Measurements from ENCODE around the gene RAP1GAP.

RAP1GAP gene

DNA sequence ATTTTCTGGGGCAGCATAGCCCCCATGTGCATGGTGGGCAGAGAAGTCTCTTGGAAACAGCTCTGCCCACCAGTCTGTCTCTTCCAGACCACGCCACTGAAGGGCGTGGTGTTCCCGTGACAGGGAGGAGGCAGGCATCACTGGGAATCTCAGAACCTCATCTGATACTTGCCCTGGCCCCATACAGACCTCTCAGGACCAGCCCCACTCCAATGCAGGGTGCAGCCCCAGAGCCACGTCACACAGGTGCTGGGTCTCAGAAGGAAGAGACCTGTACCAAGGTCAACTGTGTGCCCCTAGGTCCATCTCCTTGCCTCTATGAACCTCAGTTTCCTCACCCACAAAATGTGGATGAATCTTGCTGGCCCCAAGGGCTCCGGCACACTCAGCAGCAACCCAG lies 7.3 kb downstream of the RAP1GAP start:
- DNase-seq: no peak

DNA sequence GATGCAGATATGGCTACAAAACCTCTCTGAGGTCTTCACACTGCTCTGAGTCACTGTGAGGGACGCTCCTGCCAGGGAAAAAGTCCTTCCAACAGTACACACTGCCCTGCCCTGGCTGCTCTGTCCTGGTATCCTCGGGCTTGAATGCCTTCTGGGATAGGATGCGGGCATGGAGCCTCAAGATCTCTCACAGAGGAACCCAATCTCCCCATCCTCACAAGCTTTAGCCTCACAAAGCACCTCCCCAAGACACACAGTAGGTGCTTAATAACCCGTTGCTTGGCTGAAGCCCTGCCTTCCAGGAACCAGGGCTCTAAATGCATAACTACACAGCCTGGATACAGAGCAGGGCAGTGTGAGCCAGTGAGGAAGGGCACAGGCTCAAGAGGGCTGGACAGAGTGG lies 9.2 kb downstream of the RAP1GAP start:
- DNase-seq: no peak

DNA sequence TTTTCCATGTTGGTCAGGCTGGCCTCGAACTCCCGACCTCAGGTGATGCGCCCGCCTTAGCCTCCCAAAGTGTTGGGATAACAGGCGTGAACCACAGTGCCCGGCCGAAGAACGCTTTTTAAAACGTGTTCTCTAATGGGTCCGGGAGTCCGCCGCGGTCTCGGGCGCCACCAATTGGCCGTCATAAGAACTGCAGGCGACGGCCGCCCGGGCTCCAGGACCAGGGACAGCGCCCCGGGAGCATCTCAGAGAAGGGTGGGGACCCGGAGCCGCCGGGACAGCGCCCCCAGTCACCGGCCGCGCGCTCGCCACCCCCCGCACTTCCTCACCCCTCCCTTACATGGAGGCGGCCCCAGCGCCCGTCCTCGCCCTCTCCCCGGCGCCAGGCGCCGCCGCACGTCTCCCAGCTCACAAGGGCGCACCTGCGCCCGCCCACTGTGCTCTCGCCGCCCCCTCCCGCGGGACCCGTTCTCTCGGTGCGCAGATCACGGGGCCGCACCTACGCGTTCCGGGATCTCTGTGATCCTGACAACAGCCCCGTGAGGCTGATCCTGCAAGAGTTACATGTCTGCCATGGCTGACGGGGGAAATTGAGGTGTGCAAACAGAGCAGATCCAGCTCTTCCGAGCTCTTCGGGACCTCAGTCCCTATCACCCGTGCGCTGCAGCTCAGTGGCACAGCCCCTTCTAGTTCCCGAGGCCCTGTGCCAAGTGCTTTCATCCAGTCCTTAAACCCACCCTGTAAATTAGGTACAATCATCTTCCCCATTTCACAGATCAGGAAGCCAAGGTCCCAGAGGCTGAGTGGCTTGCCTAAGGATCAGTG lies 9.8 kb downstream of the RAP1GAP start:
- DNase-seq: peak; percentile 81

DNA sequence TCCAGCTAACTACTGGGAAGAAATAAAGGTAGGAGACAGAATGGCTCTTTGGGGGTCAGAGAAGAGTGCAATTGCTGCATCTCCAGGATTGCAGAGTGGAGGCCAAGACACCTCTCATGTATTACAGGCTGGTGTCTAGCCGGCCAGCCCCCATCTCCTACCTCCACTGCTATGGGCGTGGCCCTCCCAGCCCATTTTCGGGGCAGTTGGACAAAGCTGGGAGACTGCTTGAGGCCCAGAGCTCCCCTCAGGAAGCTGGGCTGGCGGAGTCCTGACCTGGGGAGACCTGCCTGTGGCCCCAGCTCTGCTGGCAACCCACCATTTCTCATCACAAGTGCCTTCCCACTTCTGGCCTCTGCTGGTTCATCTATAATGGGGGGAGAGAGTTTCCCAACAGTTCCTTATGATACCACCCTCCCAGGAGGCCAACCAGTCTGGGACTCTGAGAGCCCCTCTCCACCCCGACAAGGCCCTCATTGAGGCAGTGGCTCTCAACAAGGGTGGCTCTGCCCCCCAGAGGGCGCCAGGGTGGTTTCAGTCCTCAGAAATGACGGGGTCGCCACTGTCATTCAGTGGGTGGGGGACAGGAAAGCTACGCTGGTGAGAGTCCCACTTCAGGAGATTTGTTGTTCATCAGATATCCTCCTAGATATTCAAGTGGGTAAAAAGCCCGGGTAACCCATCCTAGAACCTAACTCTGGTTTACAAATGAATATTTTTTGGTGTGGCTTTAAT lies 11.5 kb downstream of the RAP1GAP start:
- DNase-seq: no peak

DNA sequence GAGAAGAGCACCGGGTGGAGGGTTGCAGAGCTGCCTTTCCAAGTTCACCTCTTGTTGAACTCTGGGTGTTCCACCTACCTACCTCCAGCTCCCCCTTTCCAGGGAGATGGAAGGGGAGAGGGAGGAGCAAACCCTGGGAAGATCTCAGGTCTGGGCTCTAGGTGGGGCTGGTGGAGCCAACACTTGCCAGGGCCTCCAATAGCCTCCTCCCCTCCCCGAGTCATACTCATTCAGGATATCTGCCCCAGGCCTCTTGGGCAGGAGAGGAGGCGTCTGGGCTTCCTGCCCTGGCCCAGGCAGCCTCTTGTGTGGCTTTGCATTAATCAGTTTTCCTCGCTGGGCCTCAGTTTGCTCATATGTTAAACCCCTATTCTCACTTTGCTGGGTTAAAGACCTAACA lies 13.4 kb downstream of the RAP1GAP start:
- no peak for DNase-seq

DNA sequence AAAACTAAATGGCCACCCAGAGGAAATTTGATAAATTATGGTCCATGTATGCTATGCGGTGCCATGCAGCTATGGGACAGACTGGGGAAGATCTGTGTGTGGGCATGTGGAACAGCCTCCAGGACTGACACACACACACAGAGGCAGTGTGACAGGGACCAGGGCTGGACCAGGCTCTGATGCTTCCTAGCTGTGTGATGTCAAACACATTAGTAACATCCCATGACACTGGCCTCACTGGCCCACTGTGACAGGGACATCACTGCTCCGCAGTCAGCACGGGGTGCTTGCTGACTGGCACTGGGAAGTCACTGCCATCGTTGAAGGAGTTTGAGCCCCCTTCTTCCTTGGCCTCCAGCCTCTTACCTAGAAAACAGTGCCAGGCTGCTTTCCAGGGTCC lies 13.9 kb downstream of the RAP1GAP start:
- no peak for DNase-seq

DNA sequence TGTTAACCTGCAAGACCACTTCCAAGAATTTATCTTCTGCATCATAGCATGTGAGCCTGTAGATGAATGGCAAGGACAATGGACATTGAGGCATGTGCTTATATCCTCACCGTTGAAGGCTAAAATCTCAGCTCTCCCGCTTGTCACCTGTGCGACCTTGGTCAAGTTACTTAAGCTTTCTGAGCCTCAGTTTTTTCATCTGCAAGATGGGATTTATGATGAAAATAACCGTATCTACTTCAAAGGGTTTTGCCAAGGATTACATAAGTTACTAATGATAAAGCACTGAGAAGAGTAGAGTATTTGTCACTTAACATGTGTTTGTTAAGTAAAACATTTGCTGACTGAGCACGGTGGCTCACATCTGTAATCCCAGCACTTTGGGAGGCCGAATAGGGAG lies 14.9 kb downstream of the RAP1GAP start:
- no peak for DNase-seq

DNA sequence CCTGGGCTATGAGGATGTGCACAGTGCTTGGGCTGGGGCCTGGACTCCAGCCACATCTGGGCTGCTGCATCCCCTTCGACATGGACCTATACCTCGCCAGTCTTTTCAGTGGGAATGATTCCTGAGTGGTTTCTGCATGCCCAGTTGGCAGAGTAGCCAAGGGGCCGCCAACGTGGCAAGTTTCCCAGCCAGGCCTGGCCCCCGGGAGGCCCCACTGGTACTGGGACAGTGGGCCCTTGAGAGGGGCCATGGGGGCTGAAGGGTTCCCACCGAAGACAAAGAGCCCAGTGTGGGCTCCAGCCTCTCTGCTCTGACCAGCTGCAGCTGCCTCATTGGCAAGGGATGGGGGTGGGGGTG lies 15.4 kb downstream of the RAP1GAP start:
- DNase-seq: no peak

DNA sequence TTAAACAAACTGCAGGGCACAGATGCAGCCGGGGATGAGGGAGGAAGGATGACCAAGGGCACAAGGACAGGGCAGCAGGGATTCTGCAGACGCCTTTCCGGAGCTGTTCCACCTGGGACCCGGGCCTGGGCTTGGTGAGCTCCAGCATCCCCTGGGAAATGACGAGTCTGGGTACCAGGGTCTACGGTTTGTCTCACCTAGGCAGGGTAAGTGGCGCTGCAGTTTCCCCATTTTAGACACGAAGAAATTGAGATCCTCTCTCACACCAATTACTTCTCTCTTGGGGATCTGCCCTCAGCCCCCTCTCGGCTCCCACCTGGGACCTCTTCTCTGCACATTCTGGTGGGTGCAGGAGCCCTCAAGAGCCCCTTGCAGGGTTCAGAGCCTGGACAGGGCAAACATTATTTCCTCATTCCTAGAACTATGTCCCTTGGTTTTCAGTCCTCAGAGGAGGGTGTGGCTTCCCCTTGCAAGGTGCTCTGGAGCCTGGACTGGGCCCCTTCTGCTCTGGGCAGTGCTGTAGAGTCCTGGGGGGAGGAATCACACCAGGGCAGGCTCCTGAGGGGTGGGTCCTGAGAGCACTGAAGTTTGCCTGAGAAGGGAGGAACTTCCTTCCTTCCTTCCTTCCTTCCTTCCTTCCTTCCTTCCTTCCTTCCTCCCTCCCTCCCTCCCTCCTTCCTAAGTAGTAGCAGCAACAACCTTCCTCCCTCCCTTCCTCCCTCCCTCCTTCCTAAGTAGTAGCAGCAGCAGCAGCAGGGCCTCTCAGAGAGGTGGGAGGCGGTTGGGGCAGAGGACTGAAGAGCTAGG lies 16.0 kb downstream of the RAP1GAP start:
- DNase-seq: no peak

DNA sequence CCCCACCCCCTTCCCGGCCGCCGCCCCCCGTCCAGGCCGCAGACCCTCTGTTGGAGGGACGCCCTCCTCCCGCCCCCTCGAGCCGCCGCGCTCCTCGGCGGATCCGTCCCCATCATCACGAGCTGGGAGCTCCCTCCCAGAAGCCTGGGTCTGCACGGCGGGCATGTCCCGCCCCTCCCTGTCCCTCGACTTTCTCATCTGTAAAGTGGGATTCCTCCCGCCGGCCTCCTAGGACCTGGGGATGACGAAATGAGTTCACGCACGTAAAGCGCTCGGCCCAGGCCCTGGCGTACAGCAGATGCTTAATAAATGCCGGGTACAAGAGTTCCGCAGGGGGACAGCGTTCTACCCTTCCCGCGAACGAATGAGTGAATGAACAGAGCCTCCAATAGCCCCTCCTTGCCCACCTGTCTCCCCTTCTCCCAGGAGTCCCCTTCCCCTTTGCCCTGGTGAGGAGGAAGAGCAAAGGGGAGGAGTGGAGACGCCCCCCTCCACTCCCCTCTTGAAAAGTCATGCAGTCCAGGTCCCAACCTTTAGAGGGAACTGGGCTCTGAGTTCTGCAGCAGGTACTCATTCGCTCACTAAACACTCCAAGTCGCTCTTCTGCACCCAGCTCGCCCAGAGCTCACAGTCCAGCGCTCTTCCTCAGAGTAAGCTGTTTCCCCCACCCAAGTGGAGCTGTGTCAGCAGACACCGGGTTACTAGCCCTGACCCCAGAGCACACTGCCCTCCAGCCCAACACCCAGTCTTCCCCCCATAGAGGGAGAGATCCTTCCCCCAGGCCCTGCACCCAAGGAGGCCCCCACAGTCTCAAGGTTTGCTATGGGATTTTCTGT lies 16.8 kb downstream of the RAP1GAP start:
- no peak for DNase-seq

DNA sequence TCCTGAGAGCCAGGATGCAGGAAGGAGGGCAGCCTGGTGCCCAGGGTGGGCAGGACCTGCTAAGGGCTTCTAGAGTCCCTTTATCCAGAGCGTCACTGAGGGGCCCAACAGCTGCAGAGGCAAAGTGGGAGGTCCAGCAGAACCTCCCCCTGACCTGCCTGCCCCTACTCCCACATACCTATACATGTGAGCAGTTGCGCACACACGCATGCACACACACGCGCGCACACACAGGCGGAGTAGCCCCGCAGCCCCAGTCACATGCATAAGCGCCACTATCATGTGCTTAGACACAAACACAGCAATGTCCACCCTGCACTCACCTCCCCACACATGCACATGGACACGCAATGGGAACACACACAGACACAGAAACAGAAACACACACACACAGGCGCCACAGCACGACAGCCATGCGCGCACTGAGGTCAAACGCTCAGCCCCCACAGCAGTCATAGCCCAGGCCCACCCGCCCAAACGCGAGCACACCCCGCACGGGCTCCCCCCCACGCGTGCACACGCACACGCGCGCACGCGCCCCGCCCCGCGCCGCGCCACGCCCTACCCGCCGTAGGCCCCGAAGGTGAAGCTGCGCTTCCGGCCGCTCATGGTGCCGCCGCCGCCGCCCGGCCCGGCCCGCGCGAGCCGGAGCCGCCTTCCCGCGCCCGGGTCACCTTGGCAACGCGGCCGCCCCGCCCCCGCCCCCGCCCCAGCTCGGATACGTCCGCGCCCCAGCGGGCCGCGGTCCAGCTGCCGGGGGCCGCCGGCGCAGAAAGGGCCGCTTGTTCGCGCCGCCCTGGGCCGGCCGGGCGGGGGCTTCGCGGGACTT lies 17.7 kb downstream of the RAP1GAP start:
- DNase-seq: peak; percentile 54

DNA sequence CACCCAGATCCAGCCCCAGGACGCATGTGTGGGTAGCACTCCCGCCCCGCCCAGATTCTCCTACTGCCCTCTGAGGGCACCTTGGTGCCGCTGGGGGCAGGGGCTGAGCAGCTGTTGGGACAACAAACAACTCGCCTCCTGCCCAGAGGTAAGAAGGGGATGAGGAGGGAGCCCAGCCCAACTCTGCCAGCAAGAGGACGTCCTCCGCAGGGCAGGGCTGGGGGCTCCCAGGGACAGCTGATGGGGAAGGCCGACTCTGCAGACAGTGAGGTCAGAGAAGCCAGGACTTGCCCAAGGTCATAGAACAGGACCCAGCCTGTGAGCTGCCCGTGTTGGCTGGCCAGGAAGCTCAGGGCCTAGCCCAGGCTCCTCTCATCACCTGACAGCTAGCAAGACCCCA lies 18.8 kb downstream of the RAP1GAP start:
- DNase-seq: no peak

DNA sequence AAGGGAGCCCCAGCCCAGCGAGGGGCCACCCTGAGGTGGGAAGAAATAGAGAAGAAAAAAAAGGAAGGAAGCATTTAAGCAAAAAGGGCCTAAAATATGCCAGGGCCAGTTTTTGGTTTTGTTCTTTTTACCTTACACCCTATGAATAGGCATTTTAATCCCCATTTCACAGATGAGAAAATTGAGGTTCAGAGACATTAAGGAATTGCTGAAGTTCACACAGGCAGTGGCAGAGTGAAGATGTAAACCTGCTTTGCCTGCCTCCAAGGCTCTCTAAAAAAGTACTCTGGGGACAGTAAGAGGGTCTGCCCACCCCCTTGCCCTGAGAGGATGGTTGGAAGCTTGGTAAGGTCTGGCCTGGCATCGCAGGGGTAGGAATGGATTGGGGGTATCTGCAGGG lies 19.8 kb downstream of the RAP1GAP start:
- DNase-seq: no peak

DNA sequence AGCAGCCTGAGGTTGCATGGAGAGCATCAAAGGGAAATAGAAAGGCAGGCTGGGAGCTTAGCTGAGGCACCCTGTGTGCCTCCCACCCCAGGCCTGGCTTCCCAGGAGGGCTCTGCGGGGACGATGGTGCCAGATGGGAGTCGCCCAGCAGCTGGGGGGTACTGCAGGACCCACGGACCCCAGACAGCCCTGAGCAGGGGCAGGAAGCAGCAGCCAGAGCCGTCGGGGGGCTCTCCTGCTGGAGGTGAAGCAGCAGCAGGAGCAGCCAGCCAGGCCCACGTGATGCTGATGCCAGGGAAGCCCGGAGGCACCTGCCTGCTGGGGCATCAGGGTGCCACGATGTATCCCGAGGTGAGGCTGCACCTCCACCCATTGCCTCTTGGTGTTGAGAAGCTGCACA lies 20.4 kb downstream of the RAP1GAP start:
- no peak for DNase-seq

DNA sequence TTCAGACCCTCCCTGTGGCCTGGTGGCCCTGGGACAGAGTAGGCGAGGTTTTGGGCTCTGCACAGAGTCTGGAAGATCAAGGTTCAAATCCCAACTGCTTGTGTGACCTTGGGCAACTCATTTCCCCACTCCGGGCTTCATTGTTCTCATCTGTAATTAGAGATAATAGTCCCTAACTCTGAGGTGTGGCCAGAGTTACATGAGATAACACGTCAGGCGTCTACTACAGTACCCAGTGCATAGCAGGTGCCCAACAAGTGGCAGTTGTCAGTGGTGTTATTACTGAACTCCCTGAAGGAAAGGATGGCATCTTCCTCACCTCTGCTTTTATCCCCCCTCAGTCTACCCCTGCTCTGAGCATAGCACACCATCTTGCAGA lies 20.8 kb downstream of the RAP1GAP start:
- no peak for DNase-seq

DNA sequence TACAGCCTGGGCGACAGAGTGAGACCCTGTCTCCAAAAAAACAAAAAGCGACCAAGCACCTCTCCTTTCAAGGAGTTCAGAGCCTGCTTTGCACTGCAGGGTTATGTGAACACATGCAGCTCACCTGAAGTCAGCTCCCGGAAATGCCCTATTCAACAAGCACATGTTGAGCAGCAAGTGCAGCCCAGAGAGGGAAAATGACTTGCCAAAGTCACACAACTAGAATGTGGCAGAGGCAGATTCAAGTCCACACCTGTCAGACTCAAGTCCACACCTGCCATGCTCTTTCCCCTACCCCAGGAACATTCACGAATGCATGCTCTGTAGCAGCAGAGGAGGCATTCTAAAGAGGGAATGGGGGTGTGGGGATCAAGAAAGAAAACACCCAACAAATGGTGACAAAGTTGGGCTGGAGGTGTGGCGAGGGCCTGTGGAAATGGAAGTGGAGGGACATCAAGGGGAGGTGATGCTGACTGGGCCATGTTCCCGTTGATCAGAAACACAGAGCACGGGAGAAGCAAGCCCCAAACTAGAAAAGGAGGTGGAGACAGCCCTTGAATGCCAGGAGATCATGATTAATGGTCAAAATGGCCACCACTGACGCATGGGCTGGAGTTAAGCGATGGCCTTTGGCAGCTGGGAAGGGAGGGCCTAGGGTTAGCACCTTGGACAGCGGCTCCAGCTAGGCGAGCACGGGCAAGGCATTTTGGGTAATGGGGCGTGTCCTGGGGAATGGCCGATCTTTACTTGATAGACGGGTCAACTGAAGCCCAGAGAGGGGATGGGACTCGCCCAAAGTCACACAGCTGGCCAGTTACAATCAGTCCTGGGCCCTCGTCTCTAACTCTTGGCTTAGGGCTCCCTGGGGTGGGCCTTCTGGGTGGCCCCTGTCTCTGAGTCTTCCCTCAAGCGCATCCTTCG lies 21.5 kb downstream of the RAP1GAP start:
- peak; percentile 28 for DNase-seq

DNA sequence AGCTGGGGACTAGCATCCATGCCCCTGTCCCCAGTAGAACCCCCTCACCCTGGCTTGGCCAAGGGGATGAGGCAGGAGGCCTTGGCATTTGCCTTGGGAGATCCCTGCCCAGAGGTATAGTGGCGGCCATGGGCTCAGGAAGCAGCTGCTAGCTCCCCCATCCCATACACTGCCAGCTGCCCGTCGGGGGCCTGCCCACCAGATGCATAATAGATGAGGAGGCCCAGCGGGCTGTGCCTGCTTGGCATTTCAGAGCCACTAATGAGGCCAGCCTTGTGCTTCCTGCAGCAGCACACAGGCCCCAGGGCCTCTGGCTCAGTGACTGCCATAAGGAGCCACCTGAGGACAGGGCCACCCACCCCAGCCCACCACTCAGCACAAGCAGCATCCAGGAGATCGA lies 23.6 kb downstream of the RAP1GAP start:
- no peak for DNase-seq

DNA sequence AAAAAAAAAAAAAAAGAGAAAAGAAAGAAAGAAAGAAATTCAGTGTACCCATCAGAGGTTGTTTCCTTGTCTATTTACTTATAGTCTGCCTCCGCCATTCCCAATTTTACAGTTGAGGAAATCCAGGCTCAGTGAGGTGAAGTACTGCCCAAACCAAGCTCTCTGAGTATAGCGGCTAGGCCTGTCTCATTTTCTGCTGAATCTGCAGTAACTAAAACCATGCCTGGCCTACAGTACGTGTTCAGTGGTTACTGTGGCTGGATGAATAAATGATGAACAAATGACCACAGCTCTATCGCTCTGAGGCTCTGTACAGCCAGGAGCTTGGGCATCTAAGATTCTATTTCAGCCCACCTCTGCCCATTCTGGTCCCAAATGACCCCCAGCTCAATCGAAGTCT lies 24.3 kb downstream of the RAP1GAP start:
- no peak for DNase-seq

DNA sequence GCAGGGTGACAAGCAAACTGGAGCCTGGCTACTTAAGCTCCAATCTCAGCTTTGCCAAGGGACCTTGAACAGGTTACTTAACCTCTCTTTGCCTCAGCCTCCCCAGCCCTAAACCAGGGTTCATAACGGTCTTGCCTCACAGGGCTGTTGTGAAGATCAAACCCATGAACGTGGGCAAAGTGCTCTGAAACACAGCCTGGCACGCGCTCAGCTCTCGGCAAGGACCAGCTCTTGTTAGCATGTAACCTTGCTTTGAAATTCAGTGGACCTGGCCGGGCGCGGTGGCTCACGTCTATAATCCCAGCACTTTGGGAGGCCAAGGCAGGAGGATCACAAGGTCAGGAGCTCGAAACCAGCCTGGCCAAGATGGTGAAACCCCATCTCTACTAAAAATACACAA lies 24.8 kb downstream of the RAP1GAP start:
- no peak for DNase-seq

DNA sequence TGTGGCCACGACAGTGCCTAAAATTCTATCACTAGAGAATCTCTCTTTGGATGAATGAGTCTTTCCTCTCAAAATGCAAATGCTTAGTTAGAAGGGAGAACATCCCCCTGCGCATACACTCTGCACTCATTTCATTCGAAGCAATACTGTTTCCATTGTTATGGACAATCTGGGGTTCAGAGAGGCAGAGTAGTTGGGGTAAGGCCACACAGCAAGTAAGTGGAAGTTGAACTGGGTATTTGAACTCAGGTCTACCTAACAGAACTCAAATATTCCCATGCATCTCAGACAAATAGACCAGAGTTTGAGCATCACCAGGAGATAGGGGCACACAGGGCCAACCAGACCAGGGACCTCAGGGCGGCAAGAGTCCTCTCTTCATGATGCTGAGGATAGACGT lies 25.5 kb downstream of the RAP1GAP start:
- no peak for DNase-seq

Measured in activated naive CD4-positive, alpha-beta T cell treated with Interleukin-2 at 50 U/mL for 16 hours (primary cell).